ENCODE data around the gene SFXN5. TPM values are rescaled to one million over a fixed set of nuclear protein-coding genes. Genes with fewer than 3 reads are reported as not detected.

Gene SFXN5
- polyA plus RNA-seq, 3 donors, result 5.9 to 28.6 (median 9.5) TPM

DNA sequence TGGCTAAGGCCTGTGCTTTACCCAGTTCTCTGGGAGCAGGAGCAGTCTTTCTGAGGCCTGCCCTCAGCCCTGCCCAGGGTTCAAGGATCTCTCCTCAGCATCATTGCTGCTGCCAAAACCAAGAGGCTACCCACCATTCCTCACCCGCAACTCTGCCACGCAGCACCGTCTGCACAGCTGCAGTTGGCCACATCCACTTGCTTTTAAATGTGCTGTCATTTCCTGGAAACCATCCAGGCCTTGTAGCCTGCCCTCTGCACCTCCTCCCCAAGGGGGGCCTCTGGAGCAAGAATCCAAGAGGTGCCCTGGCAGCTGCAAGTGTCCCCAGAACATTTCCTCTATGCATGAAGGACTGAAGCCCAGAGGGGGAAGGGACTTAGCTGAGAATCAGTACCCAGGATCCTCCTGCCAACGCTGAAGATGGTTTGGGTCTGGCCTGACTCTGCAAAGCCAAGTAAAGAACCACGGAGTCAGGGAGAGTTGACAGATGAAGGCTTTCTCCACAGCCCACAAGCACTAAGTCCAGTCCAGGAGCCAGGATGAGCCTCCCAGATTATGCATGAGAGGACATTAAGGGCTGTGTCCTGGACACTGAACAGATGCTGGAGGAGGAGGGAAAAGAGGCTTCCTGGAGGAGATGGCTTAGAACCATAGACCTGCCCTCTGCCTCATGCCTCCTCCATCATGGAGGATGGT, 139.3 kb downstream of the SFXN5 start:
- H3K36me3 Mint-ChIP-seq, result no peaks in the 10 kb centered on the region
- DNase-seq, result no peak
- no peak overlapping the region for H3K4me3 Mint-ChIP-seq
- no peaks in the 10 kb centered on the region for H4K20me1 ChIP-seq (ENCODE audit: insufficient read depth, low read length)
- H3K4me2 ChIP-seq (replicated peaks; ENCODE audit: extremely low read depth, low read length, poor library complexity, severe bottlenecking), result no peak overlapping the region
- no peaks in the 10 kb centered on the region for H3K9me3 Mint-ChIP-seq
- no peak overlapping the region for H3K4me3 ChIP-seq (replicated peaks in 1 of 3; ENCODE audit: low read depth in 2 of 3, low read length in 3 of 3)
- H3K27ac Mint-ChIP-seq, result no peak overlapping the region
- H3K27me3 Mint-ChIP-seq (ENCODE audit: low read depth in 3 of 3), result peaks cover 12 to 22% (median 17%) of the 10 kb centered on the region in 3 donors
- no peak overlapping the region for H3K27ac ChIP-seq (ENCODE audit: low read depth in 1 of 2, low read length in 2 of 2)
- H3K4me1 Mint-ChIP-seq, result no peaks in the 10 kb centered on the region
- no peaks in the 10 kb centered on the region for H3K36me3 ChIP-seq (replicated peaks in 1 of 2; ENCODE audit: control insufficient read depth in 1 of 2, insufficient read depth in 2 of 2, low read length in 2 of 2)
- no peaks in the 10 kb centered on the region for H3K4me1 ChIP-seq (ENCODE audit: control insufficient read depth in 1 of 2, insufficient read depth in 2 of 2, low read length in 2 of 2)
- no peaks in the 10 kb centered on the region for H3K9me3 ChIP-seq (replicated peaks in 1 of 2; ENCODE audit: control insufficient read depth in 1 of 2, insufficient read depth in 1 of 2, low read length in 2 of 2)
- TF ChIP-seq, protein P1, sequence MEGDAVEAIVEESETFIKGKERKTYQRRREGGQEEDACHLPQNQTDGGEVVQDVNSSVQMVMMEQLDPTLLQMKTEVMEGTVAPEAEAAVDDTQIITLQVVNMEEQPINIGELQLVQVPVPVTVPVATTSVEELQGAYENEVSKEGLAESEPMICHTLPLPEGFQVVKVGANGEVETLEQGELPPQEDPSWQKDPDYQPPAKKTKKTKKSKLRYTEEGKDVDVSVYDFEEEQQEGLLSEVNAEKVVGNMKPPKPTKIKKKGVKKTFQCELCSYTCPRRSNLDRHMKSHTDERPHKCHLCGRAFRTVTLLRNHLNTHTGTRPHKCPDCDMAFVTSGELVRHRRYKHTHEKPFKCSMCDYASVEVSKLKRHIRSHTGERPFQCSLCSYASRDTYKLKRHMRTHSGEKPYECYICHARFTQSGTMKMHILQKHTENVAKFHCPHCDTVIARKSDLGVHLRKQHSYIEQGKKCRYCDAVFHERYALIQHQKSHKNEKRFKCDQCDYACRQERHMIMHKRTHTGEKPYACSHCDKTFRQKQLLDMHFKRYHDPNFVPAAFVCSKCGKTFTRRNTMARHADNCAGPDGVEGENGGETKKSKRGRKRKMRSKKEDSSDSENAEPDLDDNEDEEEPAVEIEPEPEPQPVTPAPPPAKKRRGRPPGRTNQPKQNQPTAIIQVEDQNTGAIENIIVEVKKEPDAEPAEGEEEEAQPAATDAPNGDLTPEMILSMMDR (IDR thresholded peaks at IDR 0.05), result no peak
- H3K27me3 ChIP-seq (ENCODE audit: control insufficient read depth in 2 of 2, insufficient read depth in 2 of 2, low read length in 2 of 2), result peaks cover 30 to 44% of the 10 kb centered on the region in 2 donors
- 4% methylated on average over 3 of the region's 5 CpGs for WGBS (ENCODE audit: insufficient coverage)
- no peak overlapping the region for H3K9ac ChIP-seq (ENCODE audit: insufficient read depth, low read length, poor library complexity, severe bottlenecking)
- no peak overlapping the region for H2AFZ ChIP-seq (ENCODE audit: insufficient read depth, low read depth, low read length, poor library complexity, severe bottlenecking)
- no peaks in the 10 kb centered on the region for H3K79me2 ChIP-seq (ENCODE audit: insufficient read depth, low read length)
- intact Hi-C loops (cut with micrococcal nuclease), result no loop called here

DNA sequence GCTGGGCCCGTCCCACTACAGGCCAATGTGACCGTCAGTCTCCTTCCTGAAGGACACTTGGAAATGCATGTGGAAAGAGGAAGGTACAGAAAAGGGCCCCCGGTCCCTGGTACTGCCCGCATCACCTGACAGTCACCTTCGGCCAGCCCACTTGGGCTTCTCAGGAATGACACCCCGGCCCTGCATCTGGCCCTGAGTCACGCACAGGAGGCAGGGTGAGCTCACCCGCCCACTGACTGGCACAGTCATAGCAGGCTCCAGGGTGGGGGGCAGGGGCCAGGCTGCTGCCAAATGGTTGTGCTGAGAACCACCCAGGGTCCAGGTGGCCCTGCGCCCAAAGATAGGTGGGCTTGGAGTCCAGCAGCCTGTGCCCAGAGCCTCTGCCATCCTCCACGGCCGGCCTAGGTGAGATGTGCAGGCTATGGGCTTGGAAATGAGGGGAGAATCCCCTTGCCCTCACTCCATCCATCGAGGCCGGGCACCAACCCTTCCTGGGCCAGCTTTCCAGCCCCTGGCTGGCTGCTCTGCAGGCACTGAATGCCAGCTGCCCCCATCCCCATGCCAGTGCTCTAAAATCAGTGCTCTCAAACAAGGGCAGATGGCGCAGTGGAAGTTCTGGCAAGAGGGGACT, 140.1 kb downstream of the SFXN5 start:
- no peak overlapping the region for H2AFZ ChIP-seq (ENCODE audit: insufficient read depth, low read depth, low read length, poor library complexity, severe bottlenecking)
- H3K36me3 ChIP-seq (replicated peaks in 1 of 2; ENCODE audit: control insufficient read depth in 1 of 2, insufficient read depth in 2 of 2, low read length in 2 of 2), result no peaks in the 10 kb centered on the region
- H3K27me3 ChIP-seq (ENCODE audit: control insufficient read depth in 2 of 2, insufficient read depth in 2 of 2, low read length in 2 of 2), result peaks cover 38 to 52% of the 10 kb centered on the region in 2 donors
- TF ChIP-seq, protein P1 (IDR thresholded peaks at IDR 0.05), result no peak
- no peaks in the 10 kb centered on the region for H3K9me3 Mint-ChIP-seq
- no peaks in the 10 kb centered on the region for H4K20me1 ChIP-seq (ENCODE audit: insufficient read depth, low read length)
- DNase-seq, result no peak
- H3K79me2 ChIP-seq (ENCODE audit: insufficient read depth, low read length), result no peaks in the 10 kb centered on the region
- no peaks in the 10 kb centered on the region for H3K36me3 Mint-ChIP-seq
- H3K27ac ChIP-seq (ENCODE audit: low read depth in 1 of 2, low read length in 2 of 2), result no peak overlapping the region
- no peak overlapping the region for H3K9ac ChIP-seq (ENCODE audit: insufficient read depth, low read length, poor library complexity, severe bottlenecking)
- no peak overlapping the region for H3K4me3 Mint-ChIP-seq
- H3K4me1 Mint-ChIP-seq, result no peaks in the 10 kb centered on the region
- WGBS (ENCODE audit: insufficient coverage), result 92% methylated on average over 8 of the region's 14 CpGs
- peaks cover 0 to 4% of the 10 kb centered on the region in 2 donors for H3K9me3 ChIP-seq (replicated peaks in 1 of 2; ENCODE audit: control insufficient read depth in 1 of 2, insufficient read depth in 1 of 2, low read length in 2 of 2)
- H3K4me2 ChIP-seq (replicated peaks; ENCODE audit: extremely low read depth, low read length, poor library complexity, severe bottlenecking), result no peak overlapping the region
- H3K4me3 ChIP-seq (replicated peaks in 1 of 3; ENCODE audit: low read depth in 2 of 3, low read length in 3 of 3), result no peak overlapping the region
- intact Hi-C loops (cut with micrococcal nuclease), result no loop called here
- H3K27me3 Mint-ChIP-seq (ENCODE audit: low read depth in 3 of 3), result peaks cover 12 to 22% (median 16%) of the 10 kb centered on the region in 3 donors
- no peak overlapping the region for H3K27ac Mint-ChIP-seq
- H3K4me1 ChIP-seq (ENCODE audit: control insufficient read depth in 1 of 2, insufficient read depth in 2 of 2, low read length in 2 of 2), result no peaks in the 10 kb centered on the region
